Activated naive CD4-positive, alpha-beta T cell (primary cell): ENCODE data around the gene TUBGCP2.
"Not testable (repeated sequence)": the region's sequence is repeated elsewhere in the genome, so short reads cannot be mapped to it uniquely, and the experiment has no call there.

Experiments
- DNase-seq, 4 experiments: peaks; one replicate each; lab custom pipeline; 2025; lab: John Stamatoyannopoulos, UW

TUBGCP2 gene

GRCh38 chr10:133325440-133326222 lies 17.0 kb upstream of the TUBGCP2 start:
- peak in 2 of 4 experiments; percentile 11 to 19 for DNase-seq

- DNase-seq = no peak
Measured at GRCh38 chr10:133324857-133325260, 16.2 kb upstream of the TUBGCP2 start.

GRCh38 chr10:133324198-133324792 lies 15.6 kb upstream of the TUBGCP2 start:
- peak in 2 of 4 experiments; percentile 38 to 60 for DNase-seq

- DNase-seq = not testable (repeated sequence)
Measured at GRCh38 chr10:133322064-133322709, 13.5 kb upstream of the TUBGCP2 start.

- not testable (repeated sequence) for DNase-seq
Measured at GRCh38 chr10:133320852-133321422, 12.3 kb upstream of the TUBGCP2 start.

- peak; percentile 29 to 63 (median 42) for DNase-seq
Measured at GRCh38 chr10:133318494-133319127, 9.9 kb upstream of the TUBGCP2 start.

- no peak for DNase-seq
Measured at GRCh38 chr10:133316732-133317131, 8.1 kb upstream of the TUBGCP2 start.

- DNase-seq = no peak
Measured at GRCh38 chr10:133316266-133316665, 7.6 kb upstream of the TUBGCP2 start.

GRCh38 chr10:133315847-133316246 lies 7.2 kb upstream of the TUBGCP2 start:
- no peak for DNase-seq

GRCh38 chr10:133314911-133315310 lies 6.2 kb upstream of the TUBGCP2 start:
- no peak for DNase-seq

GRCh38 chr10:133313192-133313591 lies 4.5 kb upstream of the TUBGCP2 start:
- no peak for DNase-seq

- DNase-seq = no peak
Measured at GRCh38 chr10:133312769-133313145, 4.1 kb upstream of the TUBGCP2 start.

GRCh38 chr10:133312016-133312768 lies 3.5 kb upstream of the TUBGCP2 start:
- no peak for DNase-seq

- no peak for DNase-seq
Measured at GRCh38 chr10:133311570-133311969, 2.9 kb upstream of the TUBGCP2 start.

GRCh38 chr10:133310789-133311188 lies 2.1 kb upstream of the TUBGCP2 start:
- no peak for DNase-seq

GRCh38 chr10:133310399-133310755 lies 1.7 kb upstream of the TUBGCP2 start:
- DNase-seq = no peak

GRCh38 chr10:133309720-133310398 lies 1.2 kb upstream of the TUBGCP2 start:
- DNase-seq = no peak

GRCh38 chr10:133309100-133309719 lies 538 bp upstream of the TUBGCP2 start:
- DNase-seq = peak; percentile 91 to 97 (median 93)

GRCh38 chr10:133307776-133308420 lies 774 bp downstream of the TUBGCP2 start:
- DNase-seq = peak; percentile 57 to 87 (median 66)

- no peak for DNase-seq
Measured at GRCh38 chr10:133306941-133307379, 1.7 kb downstream of the TUBGCP2 start.
